Naive B cell (primary cell): ENCODE measurements around the gene UGT2B11. TPM values are rescaled to one million over a fixed set of nuclear protein-coding genes. Genes with fewer than 3 reads are reported as not detected.
"Not testable (repeated sequence)": the region's sequence is repeated elsewhere in the genome, so short reads cannot be mapped to it uniquely, and the experiment has no call there.

ENCODE experiments used
- ATAC-seq, 2 donors: fragments of 150-1000 bp; cut with Tn5 transposase; 2 replicates each; pipeline ENCODE4 v1.10.0; 2021; ENCODE audit warnings: low read depth in 2 of 2, mild to moderate bottlenecking in 2 of 2, moderate library complexity in 2 of 2
- DNase-seq: peaks from one replicate; pipeline ENCODE4 v3.0.0; 2022
- H3K27ac Mint-ChIP-seq, 6 donors: one replicate each; pipeline ENCODE4 v1.8.0; 2020 to 2022; ENCODE audit warnings: mild to moderate bottlenecking in 6 of 6, mixed read lengths in 6 of 6, moderate library complexity in 5 of 6, inconsistent platforms in 2 of 6
- H3K27me3 Mint-ChIP-seq, 3 donors: one replicate each; pipeline ENCODE4 v1.8.0; 2021 to 2022; ENCODE audit warnings: mixed read lengths in 3 of 3, mild to moderate bottlenecking in 1 of 3
- H3K36me3 Mint-ChIP-seq, 2 donors: one replicate each; pipeline ENCODE4 v1.8.0; 2020 to 2022; ENCODE audit warnings: mixed read lengths in 2 of 2, inconsistent platforms in 1 of 2, mild to moderate bottlenecking in 1 of 2
- H3K4me1 Mint-ChIP-seq, 3 donors: one replicate each; pipeline ENCODE4 v1.8.0; 2020 to 2022; ENCODE audit warnings: mixed read lengths in 3 of 3, inconsistent platforms in 1 of 3, mild to moderate bottlenecking in 1 of 3, moderate library complexity in 1 of 3
- H3K4me3 Mint-ChIP-seq, 8 donors: one replicate each; pipeline ENCODE4 v1.8.0; 2020 to 2022; ENCODE audit warnings: mild to moderate bottlenecking in 8 of 8, mixed read lengths in 8 of 8, moderate library complexity in 8 of 8, inconsistent platforms in 2 of 8
- H3K9me3 Mint-ChIP-seq, 7 donors: one replicate each; pipeline ENCODE4 v1.8.0; 2020 to 2022; ENCODE audit warnings: mixed read lengths in 7 of 7, mild to moderate bottlenecking in 5 of 7, inconsistent platforms in 2 of 7, moderate library complexity in 1 of 7
- polyA plus RNA-seq, 6 donors: library from polyadenylated mRNA; unstranded; fragments of 300-500 nt; fragmentation: Illumina TruSeq; gene quantifications; one replicate each; pipeline ENCODE4 v1.2.3, GENCODE V29; 2021; ENCODE audit warnings: low read depth in 6 of 6

The UGT2B11 gene
- polyA plus RNA-seq, result not detected

DNA sequence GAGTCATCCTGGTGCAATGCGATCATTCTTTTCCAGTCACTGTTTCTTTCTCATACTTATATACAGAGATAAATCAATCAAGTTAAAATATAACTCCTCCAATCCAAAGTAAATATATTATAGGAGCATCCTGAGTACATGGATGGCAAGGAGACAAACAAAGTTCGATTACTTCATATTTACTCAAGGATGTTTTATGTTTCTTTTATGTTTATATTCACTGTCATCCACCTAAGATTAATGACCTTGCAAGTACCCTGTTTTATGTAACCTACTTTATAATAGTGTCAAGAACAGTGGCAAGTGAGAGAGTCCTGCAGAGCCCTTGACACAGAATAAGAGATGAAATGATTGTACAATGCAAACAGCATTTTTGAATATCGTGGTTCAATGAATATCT lies at the start of gene UGT2B11:
Gene UGT2B11, minus strand, starts transcription at position 33 of the 400 bp plus-strand sequence. Its CDS starts 26 bp downstream, at position 7.
- no peaks in the 10 kb centered on the region for H3K4me1 Mint-ChIP-seq
- H3K9me3 Mint-ChIP-seq, result no peaks in the 10 kb centered on the region
- DNase-seq (no peak), ATAC-seq (no peak)
- H3K27ac Mint-ChIP-seq, result no peak within 1 kb of the TSS
- no peak within 1 kb of the TSS for H3K4me3 Mint-ChIP-seq
- no peaks in the 10 kb centered on the region for H3K36me3 Mint-ChIP-seq
- H3K27me3 Mint-ChIP-seq, result no peaks in the 10 kb centered on the region

DNA sequence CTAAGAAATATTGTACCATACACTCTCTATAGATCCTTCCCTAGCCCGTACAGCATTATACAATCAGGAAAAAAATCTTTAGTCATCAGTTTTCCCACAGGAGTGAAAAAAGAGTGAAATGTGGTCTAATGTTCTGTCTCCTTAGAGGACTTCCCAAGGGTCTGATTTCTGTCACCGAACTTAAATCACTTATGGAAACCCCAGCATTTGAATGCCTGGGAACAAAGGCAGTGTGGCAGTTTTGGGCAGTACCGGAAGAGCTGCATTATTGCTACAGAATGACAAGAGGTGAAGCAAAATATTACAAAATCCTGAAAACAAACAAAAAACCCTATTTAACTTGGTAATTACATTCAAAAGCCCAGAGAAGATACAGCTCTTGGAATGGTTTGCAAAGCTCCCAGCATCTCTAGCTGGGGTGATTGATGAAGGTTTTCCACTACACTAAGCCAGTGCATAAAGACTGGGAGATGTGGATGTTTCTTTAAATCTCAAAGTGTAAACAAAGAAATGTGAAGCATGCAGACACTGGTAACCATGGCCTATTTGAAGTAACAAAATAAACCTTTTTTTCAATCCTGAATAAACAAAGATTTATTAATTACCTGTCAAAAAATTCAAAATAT lies 38.7 kb upstream of the UGT2B11 start:
- H3K9me3 Mint-ChIP-seq, DNase-seq, ATAC-seq, H3K27me3 Mint-ChIP-seq, H3K4me3 Mint-ChIP-seq, H3K36me3 Mint-ChIP-seq, H3K27ac Mint-ChIP-seq, H3K4me1 Mint-ChIP-seq: not testable (repeated sequence)

DNA sequence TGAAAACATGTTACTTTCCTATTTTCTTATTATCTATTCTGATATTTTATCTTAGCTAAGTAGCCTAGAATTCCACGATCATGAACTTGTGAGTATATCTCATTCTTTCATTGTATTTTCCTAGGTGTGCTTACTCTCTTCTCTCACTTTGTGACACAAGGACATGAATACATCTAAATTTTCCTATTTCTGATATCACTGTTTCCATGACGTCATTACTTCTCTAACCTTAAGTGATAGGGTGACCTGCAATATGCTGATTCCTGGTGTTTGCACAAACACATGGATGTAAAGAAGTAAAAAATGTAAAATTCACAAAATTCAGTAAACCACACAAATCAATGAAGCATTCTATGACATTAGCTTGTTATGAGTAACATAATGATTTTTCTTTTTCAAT lies 36.3 kb upstream of the UGT2B11 start:
- H3K9me3 Mint-ChIP-seq, result peaks cover under 1 to 22% (median 10%) of the 10 kb centered on the region in 7 donors
- not testable (repeated sequence) for DNase-seq, ATAC-seq, H3K36me3 Mint-ChIP-seq, H3K4me3 Mint-ChIP-seq, H3K4me1 Mint-ChIP-seq, H3K27me3 Mint-ChIP-seq, H3K27ac Mint-ChIP-seq

DNA sequence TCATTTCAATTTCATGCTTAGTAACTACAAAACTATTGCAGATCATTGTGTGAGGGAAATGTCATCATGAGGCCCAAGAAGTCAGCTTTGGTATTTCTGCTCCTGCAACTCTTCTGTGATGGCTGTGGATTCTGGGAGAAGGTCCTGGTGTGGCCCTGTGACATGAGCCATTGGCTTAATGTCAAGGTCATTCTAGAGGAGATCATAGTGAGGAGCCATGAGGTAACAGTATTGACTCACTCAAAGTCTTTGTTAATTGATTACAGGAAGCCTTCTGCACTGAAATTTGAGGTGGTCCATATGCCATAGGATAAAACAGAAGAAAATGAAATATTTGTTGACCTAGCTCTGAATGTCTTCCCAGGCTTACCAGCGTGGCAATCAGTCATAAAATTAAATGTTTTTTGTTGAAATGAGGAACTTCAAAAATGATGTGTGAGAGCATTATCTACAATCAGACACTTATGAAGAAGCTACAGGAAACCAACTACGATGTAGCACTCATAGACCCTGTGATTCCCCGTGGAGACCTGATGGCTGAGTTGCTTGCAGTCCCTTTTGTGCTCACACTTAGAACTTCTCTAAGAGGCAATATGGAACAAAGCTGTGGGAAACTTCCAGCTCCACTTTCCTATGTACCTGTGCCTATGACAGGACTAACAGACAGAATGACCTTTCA lies 28.2 kb upstream of the UGT2B11 start:
- H3K4me3 Mint-ChIP-seq, ATAC-seq, H3K36me3 Mint-ChIP-seq, H3K4me1 Mint-ChIP-seq, DNase-seq, H3K27ac Mint-ChIP-seq, H3K27me3 Mint-ChIP-seq: not testable (repeated sequence)
- peaks cover 8 to 35% (median 15%) of the 10 kb centered on the region in 7 donors for H3K9me3 Mint-ChIP-seq

DNA sequence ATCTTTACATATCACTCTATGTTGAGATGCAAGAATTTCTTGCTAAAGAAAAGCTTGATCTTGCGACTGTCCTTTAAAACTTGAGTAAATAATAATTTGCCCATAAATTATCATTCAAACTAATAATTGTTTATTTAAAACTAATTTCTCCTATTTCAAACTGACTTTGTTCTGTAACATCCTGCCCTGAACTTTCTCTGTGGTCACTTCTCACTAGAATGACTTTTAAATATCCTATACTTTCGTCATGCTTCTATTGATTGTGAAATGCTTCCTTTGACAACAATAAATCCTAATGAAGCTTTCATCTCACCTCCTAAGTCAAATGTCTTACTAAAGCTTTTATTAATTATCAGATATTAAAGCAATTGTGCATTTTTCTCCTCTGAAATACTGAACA lies 27.2 kb upstream of the UGT2B11 start:
- not testable (repeated sequence) for H3K4me3 Mint-ChIP-seq, H3K27ac Mint-ChIP-seq, H3K4me1 Mint-ChIP-seq, ATAC-seq, H3K36me3 Mint-ChIP-seq, H3K27me3 Mint-ChIP-seq, DNase-seq
- H3K9me3 Mint-ChIP-seq, result peaks cover 8 to 27% (median 13%) of the 10 kb centered on the region in 7 donors

DNA sequence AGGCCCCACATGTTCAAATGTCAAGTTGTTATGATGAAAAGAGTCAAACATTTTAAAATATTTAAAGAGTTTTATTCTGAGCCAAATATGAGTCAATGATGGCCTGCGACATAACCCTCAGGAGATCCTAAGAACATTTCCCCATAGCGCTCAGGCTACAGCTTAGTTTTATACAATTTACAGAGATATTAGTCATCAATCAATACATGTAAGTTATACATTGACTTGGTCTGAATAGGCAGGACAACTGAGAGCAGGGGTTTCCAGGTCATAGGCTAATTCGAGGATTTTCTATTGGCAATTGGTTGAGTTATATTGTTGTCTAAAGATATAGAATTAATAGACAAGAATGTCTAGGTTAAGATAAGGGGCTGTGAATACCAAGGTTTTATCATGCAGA lies 26.2 kb upstream of the UGT2B11 start:
- H3K36me3 Mint-ChIP-seq, H3K27me3 Mint-ChIP-seq, H3K4me1 Mint-ChIP-seq, DNase-seq, H3K27ac Mint-ChIP-seq, ATAC-seq, H3K4me3 Mint-ChIP-seq: not testable (repeated sequence)
- peaks cover 4 to 18% (median 6%) of the 10 kb centered on the region in 7 donors for H3K9me3 Mint-ChIP-seq

DNA sequence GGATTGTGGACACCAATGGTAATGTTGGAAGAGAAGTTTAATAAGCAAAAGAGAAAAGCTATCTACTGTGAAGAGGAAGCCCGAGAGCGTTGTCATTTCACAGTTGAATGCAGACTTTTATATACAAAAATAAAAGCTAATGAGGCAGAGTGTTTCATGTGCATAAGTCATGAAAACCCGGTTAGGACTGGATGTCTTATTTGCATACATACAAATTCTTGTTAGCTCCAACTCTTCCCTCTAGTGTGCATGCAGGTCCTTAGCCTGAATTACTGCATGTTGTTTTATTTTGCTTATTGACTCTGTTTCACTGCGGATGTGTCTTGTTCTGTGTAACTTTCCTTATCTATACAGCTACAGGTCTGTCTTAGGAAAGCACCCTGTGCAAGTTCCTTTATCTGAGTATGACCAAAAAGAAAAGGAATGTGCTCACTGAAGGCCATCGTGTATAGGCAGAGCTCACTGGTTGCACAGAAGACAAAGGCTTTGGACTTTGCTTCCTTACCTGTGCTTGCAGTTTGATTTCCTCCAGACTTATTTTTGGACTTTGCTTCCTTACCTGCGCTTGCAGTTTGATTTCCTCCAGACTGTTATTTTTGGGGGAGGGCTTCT lies 25.1 kb upstream of the UGT2B11 start:
- no peak overlapping the region for H3K4me3 Mint-ChIP-seq
- ATAC-seq (no peak), DNase-seq (no peak)
- peaks cover under 1 to 10% (median 4%) of the 10 kb centered on the region in 7 donors for H3K9me3 Mint-ChIP-seq
- no peaks in the 10 kb centered on the region for H3K27me3 Mint-ChIP-seq
- H3K36me3 Mint-ChIP-seq, result no peaks in the 10 kb centered on the region
- no peaks in the 10 kb centered on the region for H3K4me1 Mint-ChIP-seq
- no peak overlapping the region for H3K27ac Mint-ChIP-seq

DNA sequence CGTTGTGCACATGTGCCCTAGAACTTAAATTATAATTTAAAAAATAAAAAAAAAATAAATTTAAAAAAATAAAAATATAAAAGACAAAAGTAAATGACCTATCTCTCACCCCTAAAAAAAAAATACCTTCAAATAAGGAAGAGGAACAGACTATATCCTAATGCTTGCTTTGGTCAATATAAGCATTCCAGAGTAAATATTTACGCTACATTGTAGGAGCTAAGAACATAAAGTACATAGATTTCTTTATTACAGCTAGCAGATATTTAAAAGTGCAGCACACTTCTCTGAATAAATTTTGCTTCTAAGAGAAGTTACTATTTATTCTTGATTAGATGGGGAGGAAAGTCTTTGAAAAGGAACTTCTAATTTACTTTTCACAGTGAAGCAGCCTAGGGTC lies 24.5 kb upstream of the UGT2B11 start:
- H3K9me3 Mint-ChIP-seq, result peaks cover 2 to 10% (median 5%) of the 10 kb centered on the region in 7 donors
- ATAC-seq (no peak), DNase-seq (no peak)
- H3K36me3 Mint-ChIP-seq, result no peaks in the 10 kb centered on the region
- no peak overlapping the region for H3K27ac Mint-ChIP-seq
- H3K27me3 Mint-ChIP-seq, result no peaks in the 10 kb centered on the region
- H3K4me3 Mint-ChIP-seq, result no peak overlapping the region
- no peaks in the 10 kb centered on the region for H3K4me1 Mint-ChIP-seq

DNA sequence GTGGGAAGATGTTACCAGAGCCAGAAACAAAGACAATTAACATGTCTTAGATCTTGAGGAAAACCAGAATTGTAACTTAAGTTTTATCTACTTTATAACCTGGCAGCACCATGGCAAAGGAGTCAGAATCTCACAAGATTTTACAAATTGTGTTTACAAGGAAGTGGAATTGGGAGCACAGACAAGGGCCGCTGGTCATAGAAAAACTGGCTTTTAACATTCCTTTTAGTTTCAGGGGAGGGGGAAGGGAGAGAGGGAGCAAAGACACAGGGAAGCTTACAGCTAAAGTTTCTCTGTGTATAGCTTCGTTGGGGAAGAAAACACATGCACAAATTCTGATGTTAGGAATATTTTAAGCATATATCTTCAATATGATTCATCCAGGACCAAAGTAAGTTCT lies 10.3 kb upstream of the UGT2B11 start:
- Mint-ChIP-seq H3K27me3 (no peaks in the 10 kb centered on the region), H3K36me3 (no peaks in the 10 kb centered on the region), H3K27ac (no peak overlapping the region), H3K9me3 (peaks cover 0 to 9% (median 0%) of the 10 kb centered on the region in 7 donors), H3K4me1 (no peaks in the 10 kb centered on the region), H3K4me3 (no peak overlapping the region)
- ATAC-seq (no peak), DNase-seq (no peak)

DNA sequence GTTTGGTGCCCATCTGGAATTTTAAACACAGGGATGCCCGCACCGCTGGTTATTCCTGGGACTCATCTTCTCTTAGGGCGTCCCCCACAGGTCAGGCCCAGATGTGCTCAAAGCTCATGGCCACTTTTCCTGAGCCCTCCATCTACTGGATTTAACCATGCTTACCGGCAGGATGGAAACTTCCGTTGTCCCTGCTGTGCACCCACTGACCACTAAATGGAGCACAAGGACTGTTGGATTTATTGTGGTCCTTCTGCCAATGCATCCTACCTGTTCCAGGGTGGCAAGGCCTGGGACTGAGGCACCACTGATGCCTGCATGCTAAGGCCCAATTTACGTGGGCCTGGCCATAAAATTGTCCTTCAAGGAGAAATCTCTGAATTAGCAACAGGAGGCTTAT lies 8.7 kb upstream of the UGT2B11 start:
- DNase-seq, ATAC-seq, H3K4me1 Mint-ChIP-seq, H3K27me3 Mint-ChIP-seq, H3K4me3 Mint-ChIP-seq, H3K36me3 Mint-ChIP-seq, H3K9me3 Mint-ChIP-seq, H3K27ac Mint-ChIP-seq: not testable (repeated sequence)

DNA sequence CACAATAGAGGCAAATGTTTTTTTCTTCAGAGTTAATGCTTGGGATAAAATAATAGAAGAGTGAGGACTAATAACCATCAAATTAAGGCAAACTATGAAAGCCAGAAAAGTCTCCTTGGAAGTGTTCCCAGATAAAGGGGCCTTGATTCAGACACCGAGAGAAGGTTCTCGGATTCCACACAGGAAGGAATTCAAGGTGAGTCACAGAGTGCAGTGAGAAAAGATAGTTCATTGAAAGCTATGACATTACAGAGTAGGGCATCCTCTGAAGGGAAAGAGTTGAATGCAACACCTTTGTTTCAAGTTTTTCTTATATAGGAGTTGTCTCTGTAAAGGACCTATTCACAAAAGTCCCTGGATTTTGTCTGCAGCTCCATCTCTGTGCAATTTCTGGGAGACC lies 3.9 kb upstream of the UGT2B11 start:
- H3K4me1 Mint-ChIP-seq, H3K27me3 Mint-ChIP-seq, DNase-seq, H3K9me3 Mint-ChIP-seq, H3K36me3 Mint-ChIP-seq, H3K4me3 Mint-ChIP-seq, ATAC-seq, H3K27ac Mint-ChIP-seq: not testable (repeated sequence)

DNA sequence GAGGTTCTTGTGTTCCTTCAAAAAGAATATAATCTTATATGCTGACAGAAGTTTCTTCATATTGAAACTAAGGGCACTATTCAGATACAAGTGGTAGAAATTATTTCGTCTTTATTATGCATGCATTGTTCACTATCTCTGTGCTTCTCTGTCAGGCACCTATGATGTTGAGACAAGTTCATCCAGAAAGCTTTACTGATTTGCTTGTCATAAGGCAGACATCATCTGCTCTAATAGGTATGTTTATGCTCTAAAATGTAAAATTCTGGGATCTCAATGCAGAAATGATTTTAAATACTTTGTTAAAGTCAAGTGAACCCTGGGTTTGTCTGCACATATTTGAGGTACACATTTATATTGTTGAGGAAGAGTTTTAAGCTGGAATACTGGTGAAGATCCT lies 3.6 kb downstream of the UGT2B11 start:
- H3K9me3 Mint-ChIP-seq, result no peaks in the 10 kb centered on the region
- no peak for ATAC-seq
- H3K4me1 Mint-ChIP-seq, result no peaks in the 10 kb centered on the region
- H3K27ac Mint-ChIP-seq, result no peak overlapping the region
- H3K4me3 Mint-ChIP-seq, result no peak overlapping the region
- DNase-seq, result no peak
- no peaks in the 10 kb centered on the region for H3K27me3 Mint-ChIP-seq
- H3K36me3 Mint-ChIP-seq, result no peaks in the 10 kb centered on the region

DNA sequence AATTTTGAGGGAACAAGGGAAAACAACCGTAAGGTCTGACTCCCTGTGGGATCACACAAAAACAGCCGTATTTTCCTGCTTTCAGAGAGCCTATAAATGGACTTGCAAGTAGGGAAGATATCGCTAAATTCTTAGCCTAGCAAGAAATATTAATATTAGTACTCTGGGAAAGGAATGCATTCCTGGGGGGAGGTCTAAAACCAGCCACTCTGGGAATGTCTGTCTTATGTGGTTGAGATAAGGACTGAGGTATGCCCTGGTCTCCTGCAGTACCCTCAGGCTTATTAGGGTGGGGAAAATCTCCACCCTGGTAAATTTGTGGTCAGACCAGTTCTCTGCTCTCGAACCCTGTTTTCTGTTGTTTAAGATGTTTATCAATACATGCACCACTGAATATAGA lies 16.0 kb downstream of the UGT2B11 start:
- H3K27me3 Mint-ChIP-seq, H3K36me3 Mint-ChIP-seq, DNase-seq, H3K27ac Mint-ChIP-seq, H3K4me3 Mint-ChIP-seq, ATAC-seq, H3K4me1 Mint-ChIP-seq: not testable (repeated sequence)
- peaks cover 0 to 10% (median 4%) of the 10 kb centered on the region in 7 donors for H3K9me3 Mint-ChIP-seq
